ENCODE measurements around the gene HAUS6. TPM values are rescaled to one million over a fixed set of nuclear protein-coding genes. Genes with fewer than 3 reads are reported as not detected.
"Not testable (repeated sequence)": the region's sequence is repeated elsewhere in the genome, so short reads cannot be mapped to it uniquely, and the experiment has no call there.

HAUS6 gene
- total RNA-seq, 1 donor = 14.5 TPM

DNA sequence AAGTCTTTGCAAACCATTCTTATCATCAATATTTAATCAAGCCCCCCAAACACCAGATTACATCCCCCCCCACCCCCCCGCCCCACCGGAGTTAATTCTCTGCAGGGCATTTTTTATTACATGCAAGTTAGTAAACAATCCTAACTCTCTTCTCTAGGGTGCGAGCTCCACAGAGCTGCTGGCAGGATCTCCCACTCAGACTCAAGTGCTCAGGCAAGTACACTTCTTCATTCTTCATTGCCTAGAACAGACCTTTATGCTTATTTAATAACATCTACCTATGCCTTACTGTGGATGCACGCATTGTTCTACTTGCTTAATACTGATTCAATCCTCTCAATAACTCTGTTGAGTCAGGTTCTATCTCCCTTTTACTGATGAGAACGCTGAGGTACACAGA, 79.6 kb downstream of the HAUS6 start:
- TF ChIP-seq CTCF (IDR thresholded peaks at IDR 0.05; ENCODE audit: extremely low read depth, low read depth, low read length) = no peak

GRCh38 chr9:19022206-19022605, 80.5 kb downstream of the HAUS6 start:
- no peaks in the 10 kb centered on the region for H3K79me2 ChIP-seq (ENCODE audit: insufficient read depth, low read length)
- H3K36me3 ChIP-seq (ENCODE audit: insufficient read depth, low read length) = no peaks in the 10 kb centered on the region
- H3K27me3 ChIP-seq (ENCODE audit: insufficient read depth, low read length) = no peaks in the 10 kb centered on the region
- H3K9me3 ChIP-seq (ENCODE audit: low read depth, low read length) = no peaks in the 10 kb centered on the region
- DNase-seq (ENCODE audit: insufficient read length, low spot score, missing footprints) = no peak
- TF ChIP-seq CTCF (IDR thresholded peaks at IDR 0.05; ENCODE audit: extremely low read depth, low read depth, low read length) = no peak
- H3K4me3 ChIP-seq (ENCODE audit: insufficient read depth, low read length) = no peak overlapping the region
- H3K4me1 ChIP-seq (ENCODE audit: insufficient read depth, low read length) = peaks cover 7% of the 10 kb centered on the region
- H4K20me1 ChIP-seq (ENCODE audit: insufficient read depth, low read length) = no peaks in the 10 kb centered on the region
- H3K27ac ChIP-seq (ENCODE audit: low read depth, low read length) = no peak overlapping the region
- H2AFZ ChIP-seq (ENCODE audit: low read length) = no peak overlapping the region
- no peak overlapping the region for H3K4me2 ChIP-seq (ENCODE audit: insufficient read depth, low read length)

More for the DNA sequence above, 79.6 kb downstream of the HAUS6 start:
- H3K9me3 ChIP-seq (ENCODE audit: low read depth, low read length) = no peaks in the 10 kb centered on the region
- peaks cover 7% of the 10 kb centered on the region for H3K4me1 ChIP-seq (ENCODE audit: insufficient read depth, low read length)
- H3K36me3 ChIP-seq (ENCODE audit: insufficient read depth, low read length) = no peaks in the 10 kb centered on the region
- DNase-seq (ENCODE audit: insufficient read length, low spot score, missing footprints) = no peak
- no peak overlapping the region for H3K4me3 ChIP-seq (ENCODE audit: insufficient read depth, low read length)
- H4K20me1 ChIP-seq (ENCODE audit: insufficient read depth, low read length) = no peaks in the 10 kb centered on the region
- H3K27me3 ChIP-seq (ENCODE audit: insufficient read depth, low read length) = no peaks in the 10 kb centered on the region
- H3K4me2 ChIP-seq (ENCODE audit: insufficient read depth, low read length) = no peak overlapping the region
- H3K27ac ChIP-seq (ENCODE audit: low read depth, low read length) = no peak overlapping the region
- H3K79me2 ChIP-seq (ENCODE audit: insufficient read depth, low read length) = no peaks in the 10 kb centered on the region
- H2AFZ ChIP-seq (ENCODE audit: low read length) = no peak overlapping the region

GRCh38 chr9:19021649-19022048, 81.1 kb downstream of the HAUS6 start:
- H3K27ac ChIP-seq (ENCODE audit: low read depth, low read length); H3K4me3 ChIP-seq (ENCODE audit: insufficient read depth, low read length); H2AFZ ChIP-seq (ENCODE audit: low read length); H3K4me1 ChIP-seq (ENCODE audit: insufficient read depth, low read length); H3K27me3 ChIP-seq (ENCODE audit: insufficient read depth, low read length); H3K36me3 ChIP-seq (ENCODE audit: insufficient read depth, low read length); H3K79me2 ChIP-seq (ENCODE audit: insufficient read depth, low read length); H4K20me1 ChIP-seq (ENCODE audit: insufficient read depth, low read length); H3K4me2 ChIP-seq (ENCODE audit: insufficient read depth, low read length); H3K9me3 ChIP-seq (ENCODE audit: low read depth, low read length); DNase-seq (ENCODE audit: insufficient read length, low spot score, missing footprints): not testable (repeated sequence)

DNA sequence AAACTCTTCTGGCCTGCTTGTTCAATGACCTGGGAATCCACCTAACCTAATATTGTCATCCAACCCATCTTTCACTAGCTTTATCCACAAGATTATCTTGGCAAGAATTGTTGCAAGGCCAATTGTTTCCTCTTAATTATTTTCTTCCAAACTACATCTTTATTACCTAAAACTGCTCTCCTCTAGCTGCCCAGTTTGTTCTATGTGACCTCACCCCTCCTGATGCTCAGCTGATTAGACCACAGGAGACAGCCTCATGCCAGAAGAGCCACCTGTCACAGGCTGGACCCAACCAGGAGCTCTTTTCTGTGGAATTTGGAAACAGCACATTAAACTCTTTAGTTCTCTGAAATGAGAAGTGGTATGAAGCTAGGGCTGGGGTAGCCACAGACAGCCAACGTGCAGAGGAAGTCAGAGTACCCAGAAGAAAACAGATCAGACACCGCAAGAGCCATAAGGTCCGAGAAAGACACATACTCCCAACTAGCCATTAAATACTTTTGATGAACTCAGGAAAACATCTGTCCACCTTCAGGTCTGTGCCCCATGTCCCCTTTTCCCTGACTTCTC, 81.7 kb downstream of the HAUS6 start:
- Histone ChIP-seq H3K36me3 (ENCODE audit: insufficient read depth, low read length) (no peaks in the 10 kb centered on the region), H3K9me3 (ENCODE audit: low read depth, low read length) (no peaks in the 10 kb centered on the region), H4K20me1 (ENCODE audit: insufficient read depth, low read length) (no peaks in the 10 kb centered on the region), H3K4me2 (ENCODE audit: insufficient read depth, low read length) (no peak overlapping the region), H3K27me3 (ENCODE audit: insufficient read depth, low read length) (no peaks in the 10 kb centered on the region), H3K4me3 (ENCODE audit: insufficient read depth, low read length) (no peak overlapping the region), H3K79me2 (ENCODE audit: insufficient read depth, low read length) (no peaks in the 10 kb centered on the region), H2AFZ (ENCODE audit: low read length) (no peak overlapping the region), H3K27ac (ENCODE audit: low read depth, low read length) (no peak overlapping the region), H3K4me1 (ENCODE audit: insufficient read depth, low read length) (no peaks in the 10 kb centered on the region)
- no peak for DNase-seq (ENCODE audit: insufficient read length, low spot score, missing footprints)
- TF ChIP-seq CTCF (IDR thresholded peaks at IDR 0.05; ENCODE audit: extremely low read depth, low read depth, low read length) = no peak
